GM21717 (cell line): ENCODE data around the gene GNA12.

Experiments
- ATAC-seq: cut with Tn5 transposase; IDR thresholded peaks from one replicate; pipeline ENCODE4 v1.9.1; 2021; ENCODE audit warnings: mild to moderate bottlenecking, moderate library complexity; ENCODE audit not compliant: unreplicated experiment

Gene GNA12

GRCh38 chr7:2805213-2805944 is 38.7 kb downstream of the GNA12 start:
- no peak for ATAC-seq

- no peak for ATAC-seq
Measured at GRCh38 chr7:2804227-2804763, 39.8 kb downstream of the GNA12 start.

- ATAC-seq: no peak
Measured at GRCh38 chr7:2803755-2804154, 40.4 kb downstream of the GNA12 start.

GRCh38 chr7:2803342-2803692 is 40.8 kb downstream of the GNA12 start:
- ATAC-seq: no peak

- ATAC-seq: no peak
Measured at GRCh38 chr7:2802504-2803341, 41.4 kb downstream of the GNA12 start.

- no peak for ATAC-seq
Measured at GRCh38 chr7:2802101-2802500, 42.0 kb downstream of the GNA12 start.

- ATAC-seq: no peak
Measured at GRCh38 chr7:2800931-2801688, 43.0 kb downstream of the GNA12 start.

- no peak for ATAC-seq
Measured at GRCh38 chr7:2800220-2800930, 43.7 kb downstream of the GNA12 start.

- no peak for ATAC-seq
Measured at GRCh38 chr7:2799253-2799652, 44.9 kb downstream of the GNA12 start.

- ATAC-seq: no peak
Measured at GRCh38 chr7:2798669-2799068, 45.4 kb downstream of the GNA12 start.

GRCh38 chr7:2796358-2797352 is 47.5 kb downstream of the GNA12 start:
- no peak for ATAC-seq

- no peak for ATAC-seq
Measured at GRCh38 chr7:2795906-2796305, 48.2 kb downstream of the GNA12 start.

- ATAC-seq: no peak
Measured at GRCh38 chr7:2794836-2795636, 49.1 kb downstream of the GNA12 start.

DNA sequence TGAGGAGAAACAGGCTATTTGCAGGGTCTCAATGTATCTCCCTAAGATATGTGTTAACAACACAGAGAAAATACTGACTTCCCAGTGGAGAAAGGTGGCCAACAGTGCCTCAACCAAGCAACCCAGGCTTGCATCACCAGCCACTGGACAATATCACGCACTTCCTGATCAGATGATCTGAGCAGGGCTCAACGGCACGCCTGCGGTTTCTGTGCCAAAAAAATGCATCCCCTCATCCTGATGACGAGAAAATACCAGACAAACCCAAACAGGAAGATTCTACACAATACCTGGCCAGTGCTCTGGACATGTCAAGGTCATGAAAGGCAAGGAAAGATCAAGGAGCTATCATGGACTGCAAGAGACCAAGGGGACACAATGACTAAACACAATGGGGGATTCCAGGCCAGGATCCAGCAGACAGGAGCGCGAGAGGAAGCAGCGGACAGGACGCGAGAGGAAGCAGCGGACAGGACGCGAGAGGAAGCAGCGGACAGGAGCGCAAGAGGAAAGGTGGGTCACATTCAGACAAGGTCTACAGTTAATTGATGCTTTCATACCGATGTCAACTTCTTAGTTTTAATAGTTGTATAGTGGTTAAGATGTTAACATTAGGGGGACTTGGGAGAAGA is 51.1 kb downstream of the GNA12 start:
- ATAC-seq: no peak

DNA sequence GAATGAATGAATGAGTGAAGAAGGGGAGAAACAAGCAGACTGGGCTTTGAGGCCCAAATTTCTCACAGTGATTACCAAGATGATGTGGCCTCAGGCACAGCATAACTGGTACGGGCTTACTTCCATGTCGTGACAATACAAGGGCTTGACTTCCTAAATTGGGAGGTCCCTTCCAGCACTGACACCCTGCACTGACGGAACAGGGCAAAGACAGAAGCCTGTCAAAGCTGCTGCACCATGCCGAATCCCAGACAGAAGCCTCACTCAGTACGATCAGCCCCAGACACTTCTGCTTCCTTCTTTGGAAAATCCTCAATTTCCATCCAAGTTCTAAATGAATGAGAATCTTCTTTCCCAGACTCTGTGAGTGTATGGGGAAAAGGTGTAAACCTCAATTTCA is 51.9 kb downstream of the GNA12 start:
- no peak for ATAC-seq

GRCh38 chr7:2791390-2791789 is 52.7 kb downstream of the GNA12 start:
- ATAC-seq: no peak

DNA sequence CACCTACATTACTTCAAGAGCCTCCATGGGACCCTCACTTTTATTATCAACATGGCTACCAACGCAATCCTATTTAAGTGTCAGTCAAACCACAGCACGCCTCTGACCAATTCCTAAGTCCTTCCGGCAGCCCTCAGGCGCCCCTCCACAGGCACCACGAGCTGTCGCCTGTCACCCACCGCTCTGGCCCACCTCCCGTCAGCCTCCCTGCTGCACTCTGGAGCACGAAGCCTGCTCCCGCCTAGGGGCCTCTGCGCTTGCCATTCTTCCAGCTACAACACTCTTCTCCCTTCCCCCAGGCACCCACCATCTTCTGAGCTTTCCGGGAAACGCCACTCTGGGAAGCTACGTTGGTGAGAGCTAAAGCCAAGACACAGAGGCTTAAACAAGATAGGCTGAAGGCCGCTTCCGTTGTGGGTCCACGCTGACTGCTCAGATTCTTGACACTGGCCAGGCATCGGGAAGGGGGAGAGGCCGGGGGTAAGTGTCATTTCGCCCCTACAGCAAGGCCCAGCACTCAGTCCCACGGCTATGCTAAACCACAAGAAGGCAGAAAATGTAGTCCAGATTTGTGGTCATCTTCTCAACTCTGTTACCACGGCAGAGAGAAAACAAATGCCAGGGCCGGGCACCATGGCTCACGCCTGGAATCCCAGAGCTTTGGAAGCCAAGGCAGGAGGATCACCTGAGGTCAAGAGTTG is 56.7 kb downstream of the GNA12 start:
- ATAC-seq: no peak
